K562 (cell line): ENCODE data around the gene GSTA3.
"Not testable (repeated sequence)": the region's sequence is repeated elsewhere in the genome, so short reads cannot be mapped to it uniquely, and the experiment has no call there.

Experiments used
- BHLHE40 ChIP-seq: IDR thresholded peaks from 2 replicates; pipeline ENCODE4 v1.6.1; 2011; ENCODE audit warnings: low read length, improper control_type of control experiment
- FIP1L1 ChIP-seq: fragments of 200-400 bp; formaldehyde crosslinking; IDR thresholded peaks from 2 replicates; pipeline ENCODE4 v1.6.1; 2018; ENCODE audit warnings: mild to moderate bottlenecking, low read depth, low read length; ENCODE audit not compliant: poor library complexity, severe bottlenecking
- SIX5 ChIP-seq, 2 experiments: IDR thresholded peaks; 2 replicates each; pipeline ENCODE4 v1.6.1; 2011; ENCODE audit warnings: low read length in 2 of 2, borderline replicate concordance in 1 of 2, low read depth in 1 of 2, mild to moderate bottlenecking in 1 of 2, moderate library complexity in 1 of 2; ENCODE audit not compliant: insufficient read depth in 1 of 2
- SNRNP70 ChIP-seq: fragments of 200-400 bp; formaldehyde crosslinking; optimal IDR thresholded peaks from 2 replicates; pipeline ENCODE3; 2017; ENCODE audit warnings: low read depth, low read length
- TF ChIP-seq, protein P1 (sequence below): sonication (generic); formaldehyde crosslinking; IDR thresholded peaks from 2 replicates; pipeline ENCODE4 v1.9.0; 2022; ENCODE audit warnings: mild to moderate bottlenecking, missing genetic modification reagents

DNA sequence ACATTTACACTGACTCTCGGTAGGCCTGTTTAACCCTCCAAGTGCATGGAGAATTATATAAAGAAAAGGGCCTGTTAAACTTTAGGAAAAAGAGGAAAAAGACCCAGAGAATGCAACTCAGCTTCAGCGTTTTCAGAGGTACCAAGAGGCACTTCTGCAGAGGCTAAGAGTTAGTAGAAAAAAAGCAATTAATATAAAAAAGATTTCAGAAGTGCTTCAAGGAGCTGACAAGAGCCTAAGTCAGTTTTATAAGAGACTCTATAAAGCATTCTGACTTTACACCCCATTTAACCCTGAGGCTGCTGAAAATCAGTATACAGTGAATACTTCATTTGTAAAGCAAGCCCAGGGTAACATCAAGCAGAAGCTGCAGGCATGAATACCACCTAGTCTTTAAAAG lies 14.2 kb upstream of the GSTA3 start:
- not testable (repeated sequence) for TF ChIP-seq FIP1L1; SIX5 (IDR thresholded peaks at IDR 0.05; ENCODE audit: borderline replicate concordance in 1 of 2, insufficient read depth in 1 of 2, low read depth in 1 of 2, low read length in 2 of 2); BHLHE40; SNRNP70
- TF ChIP-seq, protein P1, sequence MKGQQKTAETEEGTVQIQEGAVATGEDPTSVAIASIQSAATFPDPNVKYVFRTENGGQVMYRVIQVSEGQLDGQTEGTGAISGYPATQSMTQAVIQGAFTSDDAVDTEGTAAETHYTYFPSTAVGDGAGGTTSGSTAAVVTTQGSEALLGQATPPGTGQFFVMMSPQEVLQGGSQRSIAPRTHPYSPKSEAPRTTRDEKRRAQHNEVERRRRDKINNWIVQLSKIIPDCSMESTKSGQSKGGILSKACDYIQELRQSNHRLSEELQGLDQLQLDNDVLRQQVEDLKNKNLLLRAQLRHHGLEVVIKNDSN (CRISPR knock-in tag) = not testable (repeated sequence)
